HG02571 (cell line): ENCODE results near the gene BPIFB4.

Source experiments
- ATAC-seq: cut with Tn5 transposase; IDR thresholded peaks from one replicate; pipeline ENCODE4 v1.9.1; 2021; ENCODE audit warnings: mild to moderate bottlenecking, moderate library complexity; ENCODE audit not compliant: unreplicated experiment

Gene BPIFB4

DNA sequence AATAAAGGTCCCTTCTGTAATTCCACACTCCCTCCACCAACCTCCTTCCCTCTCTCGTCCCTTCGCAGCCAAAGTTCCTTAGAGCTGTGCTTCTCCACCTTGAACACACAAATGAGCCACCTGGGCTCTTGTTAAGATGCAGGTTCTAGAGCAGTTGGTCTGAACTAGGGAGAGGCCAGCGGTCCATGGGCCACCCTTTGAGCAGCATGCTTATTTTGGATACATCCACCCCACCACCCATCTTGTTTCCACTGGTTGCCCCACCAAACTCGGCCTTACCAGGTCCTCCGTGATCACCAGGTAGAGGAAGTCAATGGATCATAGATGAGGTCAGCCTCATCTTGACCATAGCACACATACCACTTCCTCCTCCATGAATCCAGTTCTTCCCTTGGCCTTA lies 81.2 kb downstream of the BPIFB4 start:
- ATAC-seq = no peak
